Right atrium auricular region (tissue), 2 donors: ENCODE data around the gene BANP. TPM values are rescaled to one million over a fixed set of nuclear protein-coding genes. Genes with fewer than 3 reads are reported as not detected.

Experiments
- DNase-seq: peaks from one replicate; pipeline ENCODE4 v3.0.0-alpha.2; 2019; ENCODE audit warnings: low spot score
- H3K27ac ChIP-seq, 2 donors: fragments of 200-600 bp; sonication (generic); 1 replicate in 1 of 2; 2 replicates in 1 of 2; pipeline ENCODE4 v1.5.1; 2016 to 2019
- H3K27me3 ChIP-seq, 2 donors: fragments of 200-600 bp; sonication (generic); one replicate each; pipeline versions ENCODE4 v1.5.1 to v1.6.0; 2017 to 2019
- H3K36me3 ChIP-seq: fragments of 200-600 bp; sonication (generic); one replicate; pipeline ENCODE4 v1.5.1; 2016
- H3K4me1 ChIP-seq, 2 donors: fragments of 200-600 bp; sonication (generic); one replicate each; pipeline versions ENCODE4 v1.5.1 to v1.6.0; 2017 to 2019
- H3K4me3 ChIP-seq, 2 donors: fragments of 200-600 bp; sonication (generic); 1 replicate in 1 of 2; 2 replicates in 1 of 2; pipeline ENCODE4 v1.5.1; 2017 to 2019; ENCODE audit warnings: mild to moderate bottlenecking in 1 of 2, moderate library complexity in 1 of 2
- H3K9me3 ChIP-seq, 2 donors: fragments of 200-600 bp; sonication (generic); one replicate each; pipeline ENCODE4 v1.5.1; 2019
- CTCF ChIP-seq, 2 donors: fragments of 200-600 bp; sonication (generic); IDR thresholded peaks; one replicate each; pipeline ENCODE4 v1.5.1; 2019; ENCODE audit warnings: antibody characterized with exemption in 2 of 2
- total RNA-seq, 2 donors: library from RNA; depleted of rRNA; stranded (reverse); fragments of >200 nt; gene quantifications; one replicate each; pipeline ENCODE4 v1.1.0, GENCODE V29; 2016

The BANP gene
- total RNA-seq, 2 donors from 2014 or later: 10.4 to 14.4 TPM

- no peaks in the 10 kb centered on the region for H3K27me3 ChIP-seq
- no peak for TF ChIP-seq CTCF (IDR thresholded peaks at IDR 0.05)
- H3K4me1 ChIP-seq: peaks cover 0 to 63% of the 10 kb centered on the region in 2 donors
- H3K4me3 ChIP-seq: no peak overlapping the region
- no peaks in the 10 kb centered on the region for H3K9me3 ChIP-seq
- no peak for DNase-seq
- no peaks in the 10 kb centered on the region for H3K36me3 ChIP-seq
- H3K27ac ChIP-seq: peak overlapping the region in 1 of 2 donors; percentile 95
Observed at GRCh38 chr16:87954826-87955225, 3.6 kb downstream of the BANP start.

- peak overlapping the region; percentile 16 to 95 for H3K27ac ChIP-seq
- H3K4me3 ChIP-seq: no peak overlapping the region
- DNase-seq: no peak
- H3K9me3 ChIP-seq: no peaks in the 10 kb centered on the region
- no peaks in the 10 kb centered on the region for H3K27me3 ChIP-seq
- H3K4me1 ChIP-seq: peaks cover 0 to 59% of the 10 kb centered on the region in 2 donors
- no peak for TF ChIP-seq CTCF (IDR thresholded peaks at IDR 0.05)
- H3K36me3 ChIP-seq: no peaks in the 10 kb centered on the region
Observed at GRCh38 chr16:87955302-87956097, 4.3 kb downstream of the BANP start.

GRCh38 chr16:87956098-87956364 is 4.8 kb downstream of the BANP start:
- Histone ChIP-seq H3K4me3 (no peak overlapping the region), H3K36me3 (no peaks in the 10 kb centered on the region), H3K27ac (peak overlapping the region; percentile 16 to 95), H3K4me1 (peaks cover 0 to 59% of the 10 kb centered on the region in 2 donors), H3K9me3 (no peaks in the 10 kb centered on the region), H3K27me3 (no peaks in the 10 kb centered on the region)
- no peak for TF ChIP-seq CTCF (IDR thresholded peaks at IDR 0.05)
- DNase-seq: no peak

- Histone ChIP-seq H3K9me3 (no peaks in the 10 kb centered on the region), H3K36me3 (no peaks in the 10 kb centered on the region), H3K4me1 (peaks cover 0 to 59% of the 10 kb centered on the region in 2 donors), H3K4me3 (peak overlapping the region in 1 of 2 donors; percentile 16), H3K27me3 (no peaks in the 10 kb centered on the region), H3K27ac (peak overlapping the region; percentile 16 to 95)
- peak; percentile 75 for DNase-seq
- TF ChIP-seq CTCF (IDR thresholded peaks at IDR 0.05): no peak
Observed at GRCh38 chr16:87956365-87957231, 5.4 kb downstream of the BANP start.

- Histone ChIP-seq H3K27ac (peak overlapping the region in 1 of 2 donors; percentile 95), H3K27me3 (no peaks in the 10 kb centered on the region), H3K4me3 (no peak overlapping the region), H3K36me3 (no peaks in the 10 kb centered on the region), H3K9me3 (no peaks in the 10 kb centered on the region), H3K4me1 (peaks cover 0 to 53% of the 10 kb centered on the region in 2 donors)
- no peak for DNase-seq
- no peak for TF ChIP-seq CTCF (IDR thresholded peaks at IDR 0.05)
Observed at GRCh38 chr16:87957296-87958094, 6.3 kb downstream of the BANP start.
